K562 (cell line): ENCODE measurements around the gene IL1R1. TPM values are rescaled to one million over a fixed set of nuclear protein-coding genes. Genes with fewer than 3 reads are reported as not detected.

Source experiments
- ARNT ChIP-seq, 2 experiments: fragments of 450-650 bp; IDR thresholded peaks; 2 replicates each; pipeline ENCODE4 v1.6.1; 2016; ENCODE audit warnings: mild to moderate bottlenecking in 1 of 2
- CCNT2 ChIP-seq: IDR thresholded peaks from 2 replicates; pipeline ENCODE4 v1.6.1; 2011; ENCODE audit warnings: borderline replicate concordance, low read depth, mild to moderate bottlenecking, moderate library complexity, mixed read lengths, low read length; ENCODE audit not compliant: insufficient read length; ENCODE audit errors: extremely low read depth
- CEBPG ChIP-seq, 3 experiments: fragments of 200-800 bp in 1 of 3; sonication (Bioruptor generic) in 1 of 3; sonication (generic) in 1 of 3; formaldehyde crosslinking in 1 of 3; IDR thresholded peaks in 2 of 3; conservative IDR thresholded peaks in 1 of 3; 2 replicates each; pipeline versions ENCODE4 v1.6.1 to v1.8.0; 2016 to 2022; ENCODE audit warnings: missing compliant biosample characterization in 2 of 3, missing genetic modification characterization in 2 of 3, mild to moderate bottlenecking in 1 of 3, missing genetic modification reagents in 1 of 3
- DIDO1 ChIP-seq: fragments of 450-650 bp; IDR thresholded peaks from 2 replicates; pipeline ENCODE4 v1.6.1; 2016; ENCODE audit warnings: low read depth, missing biosample characterization, missing genetic modification characterization
- DPF2 ChIP-seq: fragments of 450-650 bp; IDR thresholded peaks from 2 replicates; pipeline ENCODE4 v1.6.1; 2016
- HLTF ChIP-seq: fragments of 450-650 bp; IDR thresholded peaks from 2 replicates; pipeline ENCODE4 v1.6.1; 2016
- JUND ChIP-seq, 2 experiments: IDR thresholded peaks; 2 replicates in 1 of 2; 3 replicates in 1 of 2; pipeline ENCODE4 v1.6.1; 2011; ENCODE audit warnings: borderline replicate concordance in 2 of 2, low read depth in 2 of 2, low read length in 2 of 2, improper control_type of control experiment in 1 of 2, missing biosample characterization in 1 of 2, missing genetic modification characterization in 1 of 2, missing genetic modification reagents in 1 of 2
- MTA2 ChIP-seq: fragments of 450-650 bp; IDR thresholded peaks from 2 replicates; pipeline ENCODE4 v1.6.1; 2016; ENCODE audit warnings: low read depth
- MTF1 ChIP-seq: fragments of 250-450 bp; sonication (Bioruptor Pico); IDR thresholded peaks from 2 replicates; pipeline ENCODE4 v1.9.0; 2021; ENCODE audit warnings: moderate library complexity, mild to moderate bottlenecking, inconsistent platforms, borderline replicate concordance
- RCOR1 ChIP-seq, 2 experiments: IDR thresholded peaks; 2 replicates each; pipeline ENCODE4 v1.6.1; 2012; ENCODE audit warnings: low read depth in 2 of 2, low read length in 2 of 2, borderline replicate concordance in 1 of 2, improper control_type of control experiment in 1 of 2
- SIX5 ChIP-seq, 2 experiments: IDR thresholded peaks; 2 replicates each; pipeline ENCODE4 v1.6.1; 2011; ENCODE audit warnings: low read length in 2 of 2, borderline replicate concordance in 1 of 2, low read depth in 1 of 2, mild to moderate bottlenecking in 1 of 2, moderate library complexity in 1 of 2; ENCODE audit not compliant: insufficient read depth in 1 of 2
- WHSC1 ChIP-seq: IDR thresholded peaks from one replicate; pipeline ENCODE4 v1.6.1; 2012; ENCODE audit warnings: low read length, control low read depth, inconsistent platforms
- ZFP30 ChIP-seq: fragments of 250-450 bp; sonication (Bioruptor Pico); IDR thresholded peaks from 2 replicates; pipeline ENCODE4 v1.8.0; 2022; ENCODE audit warnings: moderate library complexity, mild to moderate bottlenecking, inconsistent platforms, borderline replicate concordance
- ZNF134 ChIP-seq: fragments of 250-450 bp; sonication (Bioruptor Pico); conservative IDR thresholded peaks from 2 replicates; pipeline ENCODE4 v1.4.0; 2020
- polyA plus RNA-seq, 8 experiments: library from polyadenylated mRNA; depleted of rRNA in 4 of 8; stranded (reverse) in 5 of 8; unstranded in 3 of 8; fragments of >200 nt; fragmentation: Nextera tagmentation in 2 of 8; fragmentation: Illumina TruSeq in 1 of 8; extraction: Ambion mirVana in 2 of 8; extraction: Trizol in 1 of 8; gene quantifications; 2 replicates each; pipeline versions ENCODE4 v1.2.1 to v1.2.3, GENCODE V29; 2011 to 2014; ENCODE audit warnings: inconsistent platforms in 1 of 8, missing spikeins in 1 of 8
- total RNA-seq, 7 experiments: library from RNA; depleted of rRNA in 6 of 7; stranded (reverse); fragments of >200 nt in 6 of 7; fragmentation: Illumina TruSeq in 2 of 7; extraction: Trizol in 2 of 7; gene quantifications; 2 replicates each; pipeline versions ENCODE4 v1.2.1 to v1.2.3, GENCODE V29; 2011 to 2021; ENCODE audit warnings: low replicate concordance in 1 of 7
- TF ChIP-seq, protein P1 (sequence below): IDR thresholded peaks from 2 replicates; pipeline ENCODE4 v1.6.1; 2012; ENCODE audit warnings: low read depth, low read length, improper control_type of control experiment, borderline replicate concordance
- TF ChIP-seq, protein P2 (sequence below): fragments of 450-650 bp; IDR thresholded peaks from 2 replicates; pipeline ENCODE4 v1.6.1; 2018; ENCODE audit warnings: mild to moderate bottlenecking, low read depth; ENCODE audit not compliant: partially characterized antibody
- TF ChIP-seq, protein P3 (sequence below): fragments of 250-450 bp; sonication (Bioruptor Pico); IDR thresholded peaks from 2 replicates; pipeline ENCODE4 v1.5.0; 2022; ENCODE audit warnings: mild to moderate bottlenecking
- TF ChIP-seq, protein P4 (sequence below), 2 experiments: IDR thresholded peaks in 1 of 2; conservative IDR thresholded peaks in 1 of 2; 2 replicates each; pipeline ENCODE4 v1.6.1; 2016; ENCODE audit warnings: low read depth in 2 of 2, mild to moderate bottlenecking in 1 of 2, missing compliant biosample characterization in 1 of 2, missing genetic modification characterization in 1 of 2, moderate library complexity in 1 of 2

IL1R1 gene
- total and polyA plus RNA-seq, 9 of the 15 experiments (the other 6 are each of a cell fraction or from before 2014, with no cell fraction given) = 0.81 to 3.9 (median 1.6) TPM

DNA sequence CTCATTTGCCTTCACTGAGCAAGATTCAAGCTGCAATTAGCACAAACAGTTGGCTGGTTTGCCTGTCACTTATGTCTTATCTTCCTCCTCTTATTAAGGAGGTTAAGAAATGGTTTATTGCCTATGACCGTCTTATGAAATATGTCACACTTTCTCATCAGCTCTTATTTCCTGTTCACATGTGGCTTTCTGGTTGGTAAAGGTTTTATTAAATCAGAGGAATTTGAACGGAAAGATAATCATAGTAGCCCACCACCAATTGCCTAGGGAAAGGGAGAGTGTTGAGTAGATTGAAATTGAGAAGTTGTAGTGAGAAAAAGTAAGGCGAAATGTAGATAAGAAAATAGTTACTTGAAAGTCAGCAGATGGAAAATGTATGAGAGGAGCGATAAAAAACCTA is 4.2 kb upstream of the IL1R1 start (continued):
- TF ChIP-seq, protein P1, sequence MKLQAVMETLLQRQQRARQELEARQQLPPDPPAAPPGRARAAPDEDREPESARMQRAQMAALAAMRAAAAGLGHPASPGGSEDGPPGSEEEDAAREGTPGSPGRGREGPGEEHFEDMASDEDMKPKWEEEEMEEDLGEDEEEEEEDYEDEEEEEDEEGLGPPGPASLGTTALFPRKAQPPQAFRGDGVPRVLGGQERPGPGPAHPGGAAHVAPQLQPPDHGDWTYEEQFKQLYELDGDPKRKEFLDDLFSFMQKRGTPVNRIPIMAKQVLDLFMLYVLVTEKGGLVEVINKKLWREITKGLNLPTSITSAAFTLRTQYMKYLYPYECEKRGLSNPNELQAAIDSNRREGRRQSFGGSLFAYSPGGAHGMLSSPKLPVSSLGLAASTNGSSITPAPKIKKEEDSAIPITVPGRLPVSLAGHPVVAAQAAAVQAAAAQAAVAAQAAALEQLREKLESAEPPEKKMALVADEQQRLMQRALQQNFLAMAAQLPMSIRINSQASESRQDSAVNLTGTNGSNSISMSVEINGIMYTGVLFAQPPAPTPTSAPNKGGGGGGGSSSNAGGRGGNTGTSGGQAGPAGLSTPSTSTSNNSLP = no peak
- TF ChIP-seq ZFP30 (CRISPR knock-in tag) (no peak), HLTF (no peak), ARNT (IDR thresholded peaks at IDR 0.05) (no peak), WHSC1 (no peak), SIX5 (IDR thresholded peaks at IDR 0.05; ENCODE audit: borderline replicate concordance in 1 of 2, insufficient read depth in 1 of 2, low read depth in 1 of 2, low read length in 2 of 2) (no peak), DPF2 (peak; percentile 21; the same call in 1 of the 2 replicates), ZNF134 (CRISPR knock-in tag) (no peak), RCOR1 (IDR thresholded peaks at IDR 0.05; ENCODE audit: borderline replicate concordance in 1 of 2, low read depth in 2 of 2, low read length in 2 of 2) (0 out of 4 replicates have a peak, but pooled peaks of 1 of the 2 experiments have one; percentile 9), MTF1 (no peak), CEBPG (CRISPR knock-in tag; IDR thresholded peaks at IDR 0.05) (no peak), CEBPG (tag; conservative IDR thresholded peaks at IDR 0.05 in 1 of 2, IDR thresholded peaks at IDR 0.05 in 1 of 2) (peak; percentile 37 to 48; a peak in 2 of 4 replicates), CCNT2 (no peak), DIDO1 (tag) (no peak), JUND (IDR thresholded peaks at IDR 0.05; ENCODE audit: borderline replicate concordance, low read depth, low read length) (no peak), JUND (tag; IDR thresholded peaks at IDR 0.05; ENCODE audit: borderline replicate concordance, low read depth, low read length) (no peak), MTA2 (no peak)
- TF ChIP-seq, protein P2, sequence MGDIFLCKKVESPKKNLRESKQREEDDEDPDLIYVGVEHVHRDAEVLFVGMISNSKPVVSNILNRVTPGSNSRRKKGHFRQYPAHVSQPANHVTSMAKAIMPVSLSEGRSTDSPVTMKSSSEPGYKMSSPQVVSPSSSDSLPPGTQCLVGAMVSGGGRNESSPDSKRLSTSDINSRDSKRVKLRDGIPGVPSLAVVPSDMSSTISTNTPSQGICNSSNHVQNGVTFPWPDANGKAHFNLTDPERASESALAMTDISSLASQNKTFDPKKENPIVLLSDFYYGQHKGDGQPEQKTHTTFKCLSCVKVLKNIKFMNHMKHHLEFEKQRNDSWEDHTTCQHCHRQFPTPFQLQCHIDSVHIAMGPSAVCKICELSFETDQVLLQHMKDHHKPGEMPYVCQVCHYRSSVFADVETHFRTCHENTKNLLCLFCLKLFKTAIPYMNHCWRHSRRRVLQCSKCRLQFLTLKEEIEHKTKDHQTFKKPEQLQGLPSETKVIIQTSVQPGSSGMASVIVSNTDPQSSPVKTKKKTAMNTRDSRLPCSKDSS = no peak
- TF ChIP-seq, protein P3, sequence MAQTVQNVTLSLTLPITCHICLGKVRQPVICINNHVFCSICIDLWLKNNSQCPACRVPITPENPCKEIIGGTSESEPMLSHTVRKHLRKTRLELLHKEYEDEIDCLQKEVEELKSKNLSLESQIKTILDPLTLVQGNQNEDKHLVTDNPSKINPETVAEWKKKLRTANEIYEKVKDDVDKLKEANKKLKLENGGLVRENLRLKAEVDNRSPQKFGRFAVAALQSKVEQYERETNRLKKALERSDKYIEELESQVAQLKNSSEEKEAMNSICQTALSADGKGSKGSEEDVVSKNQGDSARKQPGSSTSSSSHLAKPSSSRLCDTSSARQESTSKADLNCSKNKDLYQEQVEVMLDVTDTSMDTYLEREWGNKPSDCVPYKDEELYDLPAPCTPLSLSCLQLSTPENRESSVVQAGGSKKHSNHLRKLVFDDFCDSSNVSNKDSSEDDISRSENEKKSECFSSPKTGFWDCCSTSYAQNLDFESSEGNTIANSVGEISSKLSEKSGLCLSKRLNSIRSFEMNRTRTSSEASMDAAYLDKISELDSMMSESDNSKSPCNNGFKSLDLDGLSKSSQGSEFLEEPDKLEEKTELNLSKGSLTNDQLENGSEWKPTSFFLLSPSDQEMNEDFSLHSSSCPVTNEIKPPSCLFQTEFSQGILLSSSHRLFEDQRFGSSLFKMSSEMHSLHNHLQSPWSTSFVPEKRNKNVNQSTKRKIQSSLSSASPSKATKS (CRISPR knock-in tag) = no peak
- TF ChIP-seq, protein P4, sequence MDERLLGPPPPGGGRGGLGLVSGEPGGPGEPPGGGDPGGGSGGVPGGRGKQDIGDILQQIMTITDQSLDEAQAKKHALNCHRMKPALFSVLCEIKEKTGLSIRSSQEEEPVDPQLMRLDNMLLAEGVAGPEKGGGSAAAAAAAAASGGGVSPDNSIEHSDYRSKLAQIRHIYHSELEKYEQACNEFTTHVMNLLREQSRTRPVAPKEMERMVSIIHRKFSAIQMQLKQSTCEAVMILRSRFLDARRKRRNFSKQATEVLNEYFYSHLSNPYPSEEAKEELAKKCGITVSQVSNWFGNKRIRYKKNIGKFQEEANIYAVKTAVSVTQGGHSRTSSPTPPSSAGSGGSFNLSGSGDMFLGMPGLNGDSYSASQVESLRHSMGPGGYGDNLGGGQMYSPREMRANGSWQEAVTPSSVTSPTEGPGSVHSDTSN (CRISPR knock-in tag; IDR thresholded peaks at IDR 0.05; ENCODE audit: low read depth) = no peak
- TF ChIP-seq, protein P4 (tag; conservative IDR thresholded peaks at IDR 0.05; ENCODE audit: low read depth) = peak; percentile 94
